ENCODE results near the gene MUC6. TPM values are rescaled to one million over a fixed set of nuclear protein-coding genes. Genes with fewer than 3 reads are reported as not detected.

The MUC6 gene
- total and polyA plus RNA-seq, 2 donors (not counting 3 experiments of a cell fraction or from before 2014, with no cell fraction given), result not detected

GRCh38 chr11:1077033-1077416 lies 40.5 kb upstream of the MUC6 start:
- Histone ChIP-seq H3K4me1 (ENCODE audit: control insufficient read depth, extremely low read depth, insufficient read depth, low read length) (peaks cover 9% of the 10 kb centered on the region), H3K79me2 (ENCODE audit: control insufficient read depth, insufficient read depth, low read length) (no peaks in the 10 kb centered on the region), H3K9me1 (replicated peaks; ENCODE audit: control insufficient read depth, extremely low read depth, insufficient read depth, low read length) (no peaks in the 10 kb centered on the region), H2AFZ (ENCODE audit: low read depth, low read length) (no peak overlapping the region), H3K4me3 (replicated peaks in 1 of 3; ENCODE audit: insufficient read depth in 1 of 3, low read depth in 1 of 3, low read length in 3 of 3) (no peak overlapping the region), H3K9ac (replicated peaks; ENCODE audit: extremely low read depth, insufficient read depth, low read length) (no peak overlapping the region), H3K9me3 (replicated peaks; ENCODE audit: control insufficient read depth, insufficient read depth, low read length) (no peaks in the 10 kb centered on the region), H3K27me3 (ENCODE audit: control insufficient read depth in 2 of 2, insufficient read depth in 2 of 2, low read length in 2 of 2) (no peaks in the 10 kb centered on the region), H3K36me3 (ENCODE audit: control insufficient read depth in 2 of 2, extremely low read depth in 1 of 2, insufficient read depth in 2 of 2, low read length in 2 of 2) (no peaks in the 10 kb centered on the region), H4K20me1 (replicated peaks; ENCODE audit: control insufficient read depth, extremely low read depth, insufficient read depth, low read length) (no peaks in the 10 kb centered on the region), H3K27ac (ENCODE audit: insufficient read depth, low read depth, low read length) (no peak overlapping the region), H3K4me2 (ENCODE audit: insufficient read depth, low read length) (no peak overlapping the region)
- dilution Hi-C loops (cut with MboI; ENCODE audit: extremely low pct_ligation_motif_present, low sequenced_read_pairs) (no loop called here), intact Hi-C loops (cut with micrococcal nuclease) (no loop called here)
- BruUV-seq (replicated peaks), result no TSS peak
- DNase-seq (ENCODE audit: low read depth, low spot score) (no peak), FAIRE-seq (no peak)
- POLR2A ChIA-PET, result no interaction called here
- CTCF ChIA-PET, result no interaction called here
- no peak for TF ChIP-seq POLR2A (IDR thresholded peaks at IDR 0.05; ENCODE audit: low read depth, low read length)

GRCh38 chr11:1076061-1076665 lies 39.6 kb upstream of the MUC6 start:
- no peak for TF ChIP-seq CTCF (IDR thresholded peaks at IDR 0.05; ENCODE audit: extremely low read depth in 1 of 2, insufficient read depth in 1 of 2, low read depth in 1 of 2, low read length in 2 of 2)
- Histone ChIP-seq H3K27me3 (ENCODE audit: control insufficient read depth in 2 of 2, insufficient read depth in 2 of 2, low read length in 2 of 2) (no peaks in the 10 kb centered on the region), H3K4me3 (replicated peaks in 1 of 3; ENCODE audit: insufficient read depth in 1 of 3, low read depth in 1 of 3, low read length in 3 of 3) (no peak overlapping the region), H3K79me2 (ENCODE audit: control insufficient read depth, insufficient read depth, low read length) (no peaks in the 10 kb centered on the region), H3K36me3 (ENCODE audit: control insufficient read depth in 2 of 2, extremely low read depth in 1 of 2, insufficient read depth in 2 of 2, low read length in 2 of 2) (no peaks in the 10 kb centered on the region), H3K4me1 (ENCODE audit: control insufficient read depth, extremely low read depth, insufficient read depth, low read length) (peaks cover 9% of the 10 kb centered on the region), H3K4me2 (ENCODE audit: insufficient read depth, low read length) (no peak overlapping the region), H3K27ac (ENCODE audit: insufficient read depth, low read depth, low read length) (no peak overlapping the region), H3K9me1 (replicated peaks; ENCODE audit: control insufficient read depth, extremely low read depth, insufficient read depth, low read length) (no peaks in the 10 kb centered on the region), H4K20me1 (replicated peaks; ENCODE audit: control insufficient read depth, extremely low read depth, insufficient read depth, low read length) (no peaks in the 10 kb centered on the region), H3K9me3 (replicated peaks; ENCODE audit: control insufficient read depth, insufficient read depth, low read length) (no peaks in the 10 kb centered on the region), H3K9ac (replicated peaks; ENCODE audit: extremely low read depth, insufficient read depth, low read length) (no peak overlapping the region), H2AFZ (ENCODE audit: low read depth, low read length) (no peak overlapping the region)
- ChIA-PET POLR2A (no interaction called here), CTCF (no interaction called here)
- FAIRE-seq (no peak), DNase-seq (ENCODE audit: low read depth, low spot score) (no peak)
- dilution Hi-C loops (cut with MboI; ENCODE audit: extremely low pct_ligation_motif_present, low sequenced_read_pairs), result no loop called here
- intact Hi-C loops (cut with micrococcal nuclease), result no loop called here
- no TSS peak for BruUV-seq (replicated peaks)
